Neural cell (in vitro differentiated cells): ENCODE measurements around the gene RAI14. TPM values are rescaled to one million over a fixed set of nuclear protein-coding genes. Genes with fewer than 3 reads are reported as not detected.

Source experiments
- H2AFZ ChIP-seq: fragments of 200-600, 300-800 bp; sonication (generic), shearing (Covaris generic); 2 replicates; pipeline ENCODE4 v1.6.0; 2014; ENCODE audit warnings: low read depth, mild to moderate bottlenecking, antibody characterized with exemption, low read length, moderate library complexity
- H3F3A ChIP-seq: fragments of 200-600 bp; shearing (Covaris generic); 2 replicates; pipeline ENCODE4 v1.6.1; 2016; ENCODE audit warnings: mild to moderate bottlenecking, moderate library complexity, mixed read lengths, antibody characterized with exemption, low read length; ENCODE audit not compliant: insufficient read depth, poor library complexity, severe bottlenecking
- H3K27ac ChIP-seq: fragments of 200-600, 300-800 bp; sonication (generic), shearing (Covaris generic); 2 replicates; pipeline ENCODE4 v1.5.1; 2014; ENCODE audit warnings: mild to moderate bottlenecking, low read length, moderate library complexity
- H3K27me3 ChIP-seq: fragments of 300-800, 200-600 bp; sonication (generic), shearing (Covaris generic); 2 replicates; pipeline ENCODE4 v1.6.0; 2014; ENCODE audit warnings: mild to moderate bottlenecking, low read depth, low read length, moderate library complexity; ENCODE audit not compliant: insufficient read depth
- H3K36me3 ChIP-seq: fragments of 300-800, 200-600 bp; sonication (generic), shearing (Covaris generic); 2 replicates; pipeline ENCODE4 v1.5.1; 2014; ENCODE audit warnings: mild to moderate bottlenecking, antibody characterized with exemption, low read length, moderate library complexity; ENCODE audit not compliant: insufficient read depth
- H3K4me2 ChIP-seq: fragments of 300-800, 200-600 bp; sonication (generic), shearing (Covaris generic); 2 replicates; pipeline ENCODE4 v1.6.0; 2014; ENCODE audit warnings: mild to moderate bottlenecking, low read length
- H3K4me3 ChIP-seq: fragments of 300-800, 200-600 bp; sonication (generic), shearing (Covaris generic); 2 replicates; pipeline ENCODE4 v1.5.1; 2014; ENCODE audit warnings: mild to moderate bottlenecking, low read length, moderate library complexity
- H3K79me2 ChIP-seq: fragments of 200-600 bp; shearing (Covaris generic); replicated peaks from 2 replicates; pipeline ENCODE4 v1.6.0; 2014; ENCODE audit warnings: mild to moderate bottlenecking, low read length, moderate library complexity; ENCODE audit not compliant: insufficient read depth
- H3K9ac ChIP-seq: fragments of 300-800, 200-600 bp; sonication (generic), shearing (Covaris generic); 2 replicates; pipeline ENCODE4 v1.6.1; 2016; ENCODE audit warnings: mild to moderate bottlenecking, low read length, mixed read lengths
- H3K9me2 ChIP-seq: fragments of 200-600 bp; shearing (Covaris generic); 2 replicates; pipeline ENCODE4 v1.6.1; 2016; ENCODE audit warnings: mild to moderate bottlenecking, low read length, mixed read lengths; ENCODE audit not compliant: insufficient read depth
- H3K9me3 ChIP-seq: fragments of 200-600, 300-800 bp; sonication (generic), shearing (Covaris generic); 2 replicates; pipeline ENCODE4 v1.6.1; 2016; ENCODE audit warnings: mild to moderate bottlenecking, mixed run types, low read length, moderate library complexity, mixed read lengths
- H4K20me1 ChIP-seq: fragments of 200-600 bp; shearing (Covaris generic); 2 replicates; pipeline ENCODE4 v1.6.1; 2016; ENCODE audit warnings: mild to moderate bottlenecking, mixed run types; ENCODE audit not compliant: insufficient read depth
- EP300 ChIP-seq: fragments of 450-650 bp; conservative IDR thresholded peaks from 2 replicates; pipeline ENCODE4 v1.6.1; 2014; ENCODE audit warnings: antibody characterized with exemption, mild to moderate bottlenecking, moderate library complexity; ENCODE audit not compliant: poor library complexity, severe bottlenecking
- EZH2 ChIP-seq: fragments of 200-600, 300-800 bp; shearing (Covaris generic), sonication (generic); IDR thresholded peaks from 2 replicates; pipeline ENCODE4 v1.6.1; 2014; ENCODE audit warnings: antibody characterized with exemption, low read length, borderline replicate concordance, mild to moderate bottlenecking; ENCODE audit not compliant: insufficient read depth, poor library complexity, severe bottlenecking
- MXI1 ChIP-seq: fragments of 450-650 bp; conservative IDR thresholded peaks from 2 replicates; pipeline ENCODE4 v1.6.1; 2014; ENCODE audit warnings: antibody characterized with exemption, mild to moderate bottlenecking; ENCODE audit not compliant: poor library complexity, severe bottlenecking
- POLR2AphosphoS5 ChIP-seq: IDR thresholded peaks from 2 replicates; pipeline ENCODE4 v1.6.1; 2012
- RAD21 ChIP-seq: fragments of 450-650 bp; conservative IDR thresholded peaks from 2 replicates; pipeline ENCODE4 v1.6.1; 2014; ENCODE audit warnings: antibody characterized with exemption, mild to moderate bottlenecking, moderate library complexity
- SMC3 ChIP-seq: fragments of 450-650 bp; conservative IDR thresholded peaks from 2 replicates; pipeline ENCODE4 v1.6.1; 2014; ENCODE audit warnings: antibody characterized with exemption, mild to moderate bottlenecking, moderate library complexity; ENCODE audit not compliant: poor library complexity
- TAF1 ChIP-seq: IDR thresholded peaks from 2 replicates; pipeline ENCODE4 v1.6.1; 2012; ENCODE audit warnings: low read depth
- polyA plus RNA-seq: library from polyadenylated mRNA; depleted of rRNA; stranded (reverse); fragments of >200 nt; gene quantifications from 2 replicates; pipeline ENCODE4 v1.2.3, GENCODE V29; 2014
- TF ChIP-seq, protein P1 (sequence below): fragments of 450-650 bp; IDR thresholded peaks from 2 replicates; pipeline ENCODE4 v1.5.1; 2014; ENCODE audit warnings: antibody characterized with exemption, mild to moderate bottlenecking, moderate library complexity; ENCODE audit not compliant: poor library complexity, severe bottlenecking
- TF ChIP-seq, protein P2 (sequence below): IDR thresholded peaks from 2 replicates; pipeline ENCODE4 v1.6.1; 2012; ENCODE audit warnings: borderline replicate concordance

RAI14 gene
- polyA plus RNA-seq, 1 donor from 2014 or later, result 7.8 TPM

DNA sequence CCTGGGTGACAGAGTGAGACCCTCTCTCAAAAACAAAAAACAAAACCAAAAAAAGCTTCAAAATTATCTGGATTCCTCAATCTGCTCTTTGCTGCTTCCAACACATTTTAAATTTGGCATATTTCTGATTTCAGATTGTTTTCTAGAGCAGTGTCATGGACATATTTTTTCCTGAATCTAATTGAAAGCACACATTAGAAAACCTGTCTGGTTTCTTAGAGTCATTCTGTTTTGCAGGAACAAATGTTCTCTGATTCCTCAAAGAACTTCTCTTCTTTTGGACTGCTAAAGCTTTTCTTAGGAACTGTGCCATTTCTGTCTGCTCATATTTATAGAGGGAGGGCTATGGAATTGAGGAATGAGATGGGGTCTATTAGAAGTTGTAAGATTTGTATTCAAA, 81.6 kb downstream of the RAI14 start:
- no peaks in the 10 kb centered on the region for H3K9me2 ChIP-seq
- TF ChIP-seq, protein P1, sequence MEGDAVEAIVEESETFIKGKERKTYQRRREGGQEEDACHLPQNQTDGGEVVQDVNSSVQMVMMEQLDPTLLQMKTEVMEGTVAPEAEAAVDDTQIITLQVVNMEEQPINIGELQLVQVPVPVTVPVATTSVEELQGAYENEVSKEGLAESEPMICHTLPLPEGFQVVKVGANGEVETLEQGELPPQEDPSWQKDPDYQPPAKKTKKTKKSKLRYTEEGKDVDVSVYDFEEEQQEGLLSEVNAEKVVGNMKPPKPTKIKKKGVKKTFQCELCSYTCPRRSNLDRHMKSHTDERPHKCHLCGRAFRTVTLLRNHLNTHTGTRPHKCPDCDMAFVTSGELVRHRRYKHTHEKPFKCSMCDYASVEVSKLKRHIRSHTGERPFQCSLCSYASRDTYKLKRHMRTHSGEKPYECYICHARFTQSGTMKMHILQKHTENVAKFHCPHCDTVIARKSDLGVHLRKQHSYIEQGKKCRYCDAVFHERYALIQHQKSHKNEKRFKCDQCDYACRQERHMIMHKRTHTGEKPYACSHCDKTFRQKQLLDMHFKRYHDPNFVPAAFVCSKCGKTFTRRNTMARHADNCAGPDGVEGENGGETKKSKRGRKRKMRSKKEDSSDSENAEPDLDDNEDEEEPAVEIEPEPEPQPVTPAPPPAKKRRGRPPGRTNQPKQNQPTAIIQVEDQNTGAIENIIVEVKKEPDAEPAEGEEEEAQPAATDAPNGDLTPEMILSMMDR, result no peak
- no peaks in the 10 kb centered on the region for H3K36me3 ChIP-seq
- H3K9me3 ChIP-seq, result no peaks in the 10 kb centered on the region
- no peaks in the 10 kb centered on the region for H4K20me1 ChIP-seq
- no peaks in the 10 kb centered on the region for H3F3A ChIP-seq
- no peaks in the 10 kb centered on the region for H3K27me3 ChIP-seq
- no peak overlapping the region for H3K4me3 ChIP-seq
- no peak overlapping the region for H3K4me2 ChIP-seq
- H2AFZ ChIP-seq, result no peak overlapping the region
- H3K27ac ChIP-seq, result no peak overlapping the region
- no peak overlapping the region for H3K9ac ChIP-seq
- H3K79me2 ChIP-seq, result peaks cover 4% of the 10 kb centered on the region

GRCh38 chr5:34738381-34738780, 82.3 kb downstream of the RAI14 start:
- H4K20me1 ChIP-seq, result no peaks in the 10 kb centered on the region
- no peak overlapping the region for H3K27ac ChIP-seq
- H3K9me2 ChIP-seq, result no peaks in the 10 kb centered on the region

More at GRCh38 chr5:34738381-34738780, 82.3 kb downstream of the RAI14 start:
- H3K79me2 ChIP-seq, result peaks cover 4% of the 10 kb centered on the region
- no peak overlapping the region for H3K9ac ChIP-seq
- H3F3A ChIP-seq, result no peaks in the 10 kb centered on the region
- no peaks in the 10 kb centered on the region for H3K27me3 ChIP-seq
- H3K4me3 ChIP-seq, result no peak overlapping the region
- H2AFZ ChIP-seq, result no peak overlapping the region
- no peaks in the 10 kb centered on the region for H3K9me3 ChIP-seq
- TF ChIP-seq SMC3 (no peak), TAF1 (no peak), POLR2AphosphoS5 (no peak), RAD21 (no peak), EZH2 (no peak), EP300 (no peak), MXI1 (no peak)
- TF ChIP-seq, protein P2, sequence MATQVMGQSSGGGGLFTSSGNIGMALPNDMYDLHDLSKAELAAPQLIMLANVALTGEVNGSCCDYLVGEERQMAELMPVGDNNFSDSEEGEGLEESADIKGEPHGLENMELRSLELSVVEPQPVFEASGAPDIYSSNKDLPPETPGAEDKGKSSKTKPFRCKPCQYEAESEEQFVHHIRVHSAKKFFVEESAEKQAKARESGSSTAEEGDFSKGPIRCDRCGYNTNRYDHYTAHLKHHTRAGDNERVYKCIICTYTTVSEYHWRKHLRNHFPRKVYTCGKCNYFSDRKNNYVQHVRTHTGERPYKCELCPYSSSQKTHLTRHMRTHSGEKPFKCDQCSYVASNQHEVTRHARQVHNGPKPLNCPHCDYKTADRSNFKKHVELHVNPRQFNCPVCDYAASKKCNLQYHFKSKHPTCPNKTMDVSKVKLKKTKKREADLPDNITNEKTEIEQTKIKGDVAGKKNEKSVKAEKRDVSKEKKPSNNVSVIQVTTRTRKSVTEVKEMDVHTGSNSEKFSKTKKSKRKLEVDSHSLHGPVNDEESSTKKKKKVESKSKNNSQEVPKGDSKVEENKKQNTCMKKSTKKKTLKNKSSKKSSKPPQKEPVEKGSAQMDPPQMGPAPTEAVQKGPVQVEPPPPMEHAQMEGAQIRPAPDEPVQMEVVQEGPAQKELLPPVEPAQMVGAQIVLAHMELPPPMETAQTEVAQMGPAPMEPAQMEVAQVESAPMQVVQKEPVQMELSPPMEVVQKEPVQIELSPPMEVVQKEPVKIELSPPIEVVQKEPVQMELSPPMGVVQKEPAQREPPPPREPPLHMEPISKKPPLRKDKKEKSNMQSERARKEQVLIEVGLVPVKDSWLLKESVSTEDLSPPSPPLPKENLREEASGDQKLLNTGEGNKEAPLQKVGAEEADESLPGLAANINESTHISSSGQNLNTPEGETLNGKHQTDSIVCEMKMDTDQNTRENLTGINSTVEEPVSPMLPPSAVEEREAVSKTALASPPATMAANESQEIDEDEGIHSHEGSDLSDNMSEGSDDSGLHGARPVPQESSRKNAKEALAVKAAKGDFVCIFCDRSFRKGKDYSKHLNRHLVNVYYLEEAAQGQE, result no peak
- TF ChIP-seq, protein P1, result no peak
- H3K4me2 ChIP-seq, result no peak overlapping the region
- H3K36me3 ChIP-seq, result no peaks in the 10 kb centered on the region
